Fibroblast of gingiva (primary cell): ENCODE data around the gene RAC2.

ENCODE experiments used
- DNase-seq: peaks from one replicate; pipeline ENCODE4 v3.0.0-alpha.2; 2011; ENCODE audit warnings: low read depth

RAC2 gene

GRCh38 chr22:37244114-37244921, at the start of gene RAC2:
Gene RAC2 (minus strand): TSS chr22:37244269. CDS start chr22:37244148, 121 bp downstream.
- no peak for DNase-seq

- DNase-seq = no peak
Measured at GRCh38 chr22:37293172-37293571, 49.1 kb upstream of the RAC2 start.

- DNase-seq = no peak
Measured at GRCh38 chr22:37292641-37293040, 48.6 kb upstream of the RAC2 start.

- DNase-seq = no peak
Measured at GRCh38 chr22:37291559-37292298, 47.7 kb upstream of the RAC2 start.

GRCh38 chr22:37290737-37291136, 46.7 kb upstream of the RAC2 start:
- DNase-seq = no peak

GRCh38 chr22:37289156-37289735, 45.2 kb upstream of the RAC2 start:
- DNase-seq = no peak

GRCh38 chr22:37288521-37288920, 44.5 kb upstream of the RAC2 start:
- DNase-seq = no peak

- DNase-seq = no peak
Measured at GRCh38 chr22:37287550-37287951, 43.5 kb upstream of the RAC2 start.

GRCh38 chr22:37285937-37286336, 41.9 kb upstream of the RAC2 start:
- DNase-seq = no peak

- DNase-seq = no peak
Measured at GRCh38 chr22:37284805-37285355, 40.8 kb upstream of the RAC2 start.

- no peak for DNase-seq
Measured at GRCh38 chr22:37284126-37284804, 40.2 kb upstream of the RAC2 start.

GRCh38 chr22:37283393-37283937, 39.4 kb upstream of the RAC2 start:
- DNase-seq = no peak

GRCh38 chr22:37282385-37282677, 38.3 kb upstream of the RAC2 start, which contains the start of gene CYTH4:
Gene CYTH4 (plus strand): TSS chr22:37282508. CDS start chr22:37282570, 62 bp downstream.
- no peak for DNase-seq

- no peak for DNase-seq
Measured at GRCh38 chr22:37281646-37282384, 37.7 kb upstream of the RAC2 start.

- DNase-seq = no peak
Measured at GRCh38 chr22:37281195-37281594, 37.1 kb upstream of the RAC2 start.

GRCh38 chr22:37280718-37281117, 36.6 kb upstream of the RAC2 start:
- DNase-seq = no peak

- DNase-seq = no peak
Measured at GRCh38 chr22:37279331-37280181, 35.5 kb upstream of the RAC2 start.

- DNase-seq = no peak
Measured at GRCh38 chr22:37278261-37278660, 34.2 kb upstream of the RAC2 start.

- DNase-seq = no peak
Measured at GRCh38 chr22:37277384-37277783, 33.3 kb upstream of the RAC2 start.

- DNase-seq = no peak
Measured at GRCh38 chr22:37276776-37277175, 32.7 kb upstream of the RAC2 start.
